Measurements from ENCODE around the gene PTER. TPM values are rescaled to one million over a fixed set of nuclear protein-coding genes. Genes with fewer than 3 reads are reported as not detected.

PTER gene
- polyA plus RNA-seq, 1 experiment = 8.3 TPM

- ChIA-PET CTCF (interaction anchor here (0.6 to 1.3 kb wide), 3 partner anchors 9 to 617 kb away, joined by 3 read pairs; no protein-coding TSS in a partner anchor), POLR2A (no interaction called here)
- Histone ChIP-seq H3K4me3 (ENCODE audit: low read depth, low read length) (no peak overlapping the region), H3K27me3 (ENCODE audit: control insufficient read depth, insufficient read depth, low read length) (peaks cover 37% of the 10 kb centered on the region), H3K27ac (ENCODE audit: low read depth, low read length) (no peak overlapping the region), H3K9me3 (ENCODE audit: control insufficient read depth, insufficient read depth, low read length) (no peaks in the 10 kb centered on the region; the same call in 1 of the 2 replicates)
- DNase-seq (ENCODE audit: low read depth, low spot score) = no peak
- no peak; the same call in 1 of the 2 replicates for TF ChIP-seq CTCF (IDR thresholded peaks at IDR 0.05; ENCODE audit: low read depth, low read length)
Measured at GRCh38 chr10:16519250-16519907, 82.6 kb downstream of the PTER start.

- Histone ChIP-seq H3K9me3 (ENCODE audit: control insufficient read depth, insufficient read depth, low read length) (no peaks in the 10 kb centered on the region; the same call in 1 of the 2 replicates), H3K27ac (ENCODE audit: low read depth, low read length) (no peak overlapping the region), H3K4me3 (ENCODE audit: low read depth, low read length) (no peak overlapping the region), H3K27me3 (ENCODE audit: control insufficient read depth, insufficient read depth, low read length) (peaks cover 37% of the 10 kb centered on the region)
- ChIA-PET CTCF (interaction anchor here (1.0 to 1.3 kb wide), 2 partner anchors 10 to 205 kb away, joined by 3 read pairs; no protein-coding TSS in a partner anchor), POLR2A (no interaction called here)
- no peak for DNase-seq (ENCODE audit: low read depth, low spot score)
- no peak for TF ChIP-seq CTCF (IDR thresholded peaks at IDR 0.05; ENCODE audit: low read depth, low read length)
Measured at GRCh38 chr10:16519908-16520861, 83.4 kb downstream of the PTER start.

- CTCF ChIA-PET = interaction anchor here (0.6 to 1.0 kb wide), 3 partner anchors 205 to 1264 kb away, joined by 3 to 4 read pairs (median 3); no protein-coding TSS in a partner anchor
- TF ChIP-seq CTCF (IDR thresholded peaks at IDR 0.05; ENCODE audit: low read depth, low read length) = peak; percentile 34
- DNase-seq (ENCODE audit: low read depth, low spot score) = no peak
Measured at GRCh38 chr10:16520900-16521299, 84.1 kb downstream of the PTER start.

GRCh38 chr10:16521311-16522016 is 84.7 kb downstream of the PTER start, which contains the start of gene C1QL3:
Gene C1QL3 (minus strand): TSS chr10:16521879. CDS start chr10:16521065, 814 bp downstream.
- ChIA-PET CTCF (interaction anchor here (0.6 to 1.0 kb wide), 3 partner anchors 204 to 1264 kb away, joined by 3 to 4 read pairs (median 3); no protein-coding TSS in a partner anchor), POLR2A (no interaction called here)
- TF ChIP-seq CTCF (IDR thresholded peaks at IDR 0.05; ENCODE audit: low read depth, low read length) = no peak
- Histone ChIP-seq H3K27ac (ENCODE audit: low read depth, low read length) (no peak within 1 kb of the TSS), H3K9me3 (ENCODE audit: control insufficient read depth, insufficient read depth, low read length) (no peaks in the 10 kb centered on the region; the same call in 1 of the 2 replicates), H3K4me3 (ENCODE audit: low read depth, low read length) (peak within 1 kb of the TSS; percentile 51), H3K27me3 (ENCODE audit: control insufficient read depth, insufficient read depth, low read length) (peaks cover 41% of the 10 kb centered on the region)
- no peak for DNase-seq (ENCODE audit: low read depth, low spot score)

More at GRCh38 chr10:16520900-16521299, 84.1 kb downstream of the PTER start:
- POLR2A ChIA-PET = no interaction called here
- Histone ChIP-seq H3K4me3 (ENCODE audit: low read depth, low read length) (peak overlapping the region; percentile 51), H3K9me3 (ENCODE audit: control insufficient read depth, insufficient read depth, low read length) (no peaks in the 10 kb centered on the region; the same call in 1 of the 2 replicates), H3K27me3 (ENCODE audit: control insufficient read depth, insufficient read depth, low read length) (peaks cover 37% of the 10 kb centered on the region), H3K27ac (ENCODE audit: low read depth, low read length) (no peak overlapping the region)
